T-helper 2 cell (primary cell): Measurements from ENCODE around the gene SBK3.
A peak's percentile ranks its signal among the peaks of the same experiment; 100 is the strongest.
"Not testable (repeated sequence)": the region's sequence is repeated elsewhere in the genome, so short reads cannot be mapped to it uniquely, and the experiment has no call there.

Source experiments
- DNase-seq, 5 experiments: peaks; one replicate each; pipeline versions ENCODE4 v3.0.0 to v3.0.0-alpha.2; 2012 to 2022

SBK3 gene

DNA sequence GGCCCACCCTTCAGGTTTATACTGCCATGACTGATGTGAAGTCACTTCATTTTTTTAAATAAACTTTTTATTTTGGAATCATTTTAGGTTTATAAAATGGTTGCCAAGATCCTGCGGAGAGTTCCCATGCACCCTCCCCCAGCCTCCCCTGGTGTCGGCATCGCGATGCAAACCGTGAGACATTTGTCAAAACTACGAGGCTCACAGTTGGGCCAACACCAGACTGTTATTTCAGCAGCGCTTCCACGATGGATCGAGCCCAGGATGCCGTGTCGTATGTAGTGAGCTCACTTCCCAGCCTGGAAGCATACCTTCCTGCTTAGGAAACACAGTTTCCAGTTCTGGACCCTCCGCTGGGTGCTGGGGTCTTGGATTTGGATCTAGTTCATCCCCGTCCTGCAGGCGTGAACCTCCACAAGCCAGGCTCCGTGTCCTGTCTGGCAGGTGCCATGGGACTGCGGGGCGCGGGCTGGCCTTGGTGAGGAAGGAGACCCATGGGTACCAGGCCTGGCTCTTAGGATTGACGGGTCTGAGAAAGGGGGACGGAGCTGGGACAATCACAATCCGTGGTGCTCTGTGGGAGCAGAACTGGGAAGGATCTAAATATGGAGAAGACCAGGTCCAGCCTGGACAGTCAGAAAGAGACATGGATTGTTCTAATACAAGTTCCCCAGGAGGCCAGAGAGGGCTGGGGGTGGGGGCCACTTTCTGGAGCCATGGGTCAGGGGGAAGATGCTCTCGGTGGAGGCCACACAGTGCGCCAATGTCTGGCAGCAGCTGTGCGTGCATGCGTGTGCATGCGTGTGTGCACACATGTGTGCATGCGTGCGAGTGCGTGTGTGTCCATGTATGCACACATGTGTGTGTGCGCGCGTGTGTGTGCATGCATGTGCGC lies 6.0 kb downstream of the SBK3 start:
- DNase-seq, result no peak

DNA sequence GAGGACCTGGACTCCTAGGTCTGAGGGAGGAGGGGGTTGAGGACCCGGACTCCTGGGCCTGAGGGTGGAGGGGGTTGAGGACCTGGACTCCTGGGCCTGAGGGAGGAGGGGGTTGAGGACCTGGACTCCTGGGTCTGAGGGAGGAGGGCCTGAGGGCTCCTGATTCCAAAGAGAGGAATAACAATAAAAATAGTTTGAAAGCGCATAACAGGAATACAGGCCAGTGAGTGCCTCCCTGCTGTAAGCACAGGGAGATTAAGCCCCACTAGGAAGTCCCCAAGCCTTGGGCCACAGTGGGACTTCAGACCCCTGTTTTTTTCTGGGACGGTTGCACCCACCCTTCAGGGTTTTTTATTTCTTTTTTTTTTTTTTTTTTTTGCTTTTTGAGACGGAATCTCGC lies 7.2 kb downstream of the SBK3 start:
- DNase-seq, result no peak

DNA sequence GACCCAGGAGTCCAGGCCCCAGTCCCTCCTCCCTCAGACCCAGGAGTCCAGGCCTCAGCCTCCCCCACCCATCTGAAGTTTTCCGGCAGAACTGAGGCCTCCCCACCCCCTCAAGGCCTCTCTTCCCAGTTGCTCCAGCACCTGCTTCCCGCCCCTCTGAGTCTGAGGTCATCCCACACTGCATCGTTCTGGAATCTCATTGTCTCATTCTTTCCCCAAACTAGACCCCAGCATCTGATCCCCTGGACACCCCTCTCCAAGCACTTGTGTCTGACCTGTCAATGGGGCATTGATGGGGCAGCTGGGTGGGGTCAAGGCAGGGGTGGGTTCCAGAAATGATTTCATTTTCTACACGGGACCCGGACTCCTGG lies 7.6 kb downstream of the SBK3 start:
- no peak for DNase-seq

DNA sequence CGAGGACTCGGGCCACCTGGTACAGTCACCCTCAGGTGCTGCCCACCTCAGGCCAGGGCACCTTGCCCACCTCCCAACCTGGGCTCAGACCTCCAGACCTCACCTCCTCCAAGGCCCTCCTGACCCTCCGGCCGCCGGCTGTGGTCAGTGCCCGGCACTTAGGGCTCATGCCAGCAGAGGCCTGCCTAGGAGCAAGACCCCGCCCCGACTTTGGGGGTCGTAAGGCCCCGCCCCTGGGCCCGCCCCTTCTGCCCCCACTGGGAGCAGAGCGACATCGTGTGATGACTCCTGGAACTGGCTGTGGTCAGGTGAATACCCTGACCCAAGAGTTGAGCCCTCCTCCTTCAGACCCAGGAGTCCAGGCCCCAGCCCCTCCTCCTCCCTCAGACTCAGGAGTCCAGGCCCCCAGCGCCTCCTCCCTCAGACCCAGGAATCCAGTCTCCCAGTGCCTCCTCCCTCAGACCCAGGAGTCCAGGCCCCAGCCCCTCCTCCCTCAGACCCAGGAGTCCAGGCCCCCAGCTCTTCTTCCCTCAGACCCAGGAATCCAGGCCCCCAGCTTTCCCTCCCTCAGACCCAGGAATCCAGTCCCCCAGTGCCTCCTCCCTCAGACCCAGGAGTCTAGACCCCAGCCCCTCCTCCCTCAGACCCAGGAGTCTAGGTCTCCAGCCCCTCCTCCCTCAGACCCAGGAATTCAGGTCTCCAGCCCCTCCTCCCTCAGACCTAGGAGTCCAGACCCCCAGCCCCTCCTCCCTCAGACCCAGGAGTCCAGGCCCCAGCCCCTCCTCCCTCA lies 8.2 kb downstream of the SBK3 start, which contains the start of gene SBK2:
Gene SBK2 (minus strand): TSS at position 183 of the 790 bp plus-strand sequence. CDS start 839 bp downstream, outside the sequence.
- no peak for DNase-seq

DNA sequence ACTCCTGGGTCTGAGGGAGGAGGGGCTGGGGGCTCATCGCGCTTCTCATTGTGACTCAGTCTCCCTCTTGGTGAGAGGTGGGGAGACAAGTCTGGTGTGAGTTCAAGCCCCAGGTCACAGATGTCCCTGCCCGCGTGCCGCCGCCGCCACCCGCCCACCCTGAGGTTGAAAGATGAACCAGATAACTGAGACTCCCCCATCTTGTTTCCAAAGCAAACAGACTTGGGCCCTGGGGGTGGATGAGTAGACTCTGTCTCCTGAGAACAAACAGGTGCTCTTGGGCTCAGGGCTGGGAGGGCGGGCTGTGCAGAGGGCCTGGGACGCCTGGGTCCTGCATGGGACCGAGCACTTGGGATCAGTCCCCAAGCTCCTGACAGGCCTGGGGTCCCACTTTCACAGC lies 9.0 kb downstream of the SBK3 start:
- DNase-seq, result no peak

DNA sequence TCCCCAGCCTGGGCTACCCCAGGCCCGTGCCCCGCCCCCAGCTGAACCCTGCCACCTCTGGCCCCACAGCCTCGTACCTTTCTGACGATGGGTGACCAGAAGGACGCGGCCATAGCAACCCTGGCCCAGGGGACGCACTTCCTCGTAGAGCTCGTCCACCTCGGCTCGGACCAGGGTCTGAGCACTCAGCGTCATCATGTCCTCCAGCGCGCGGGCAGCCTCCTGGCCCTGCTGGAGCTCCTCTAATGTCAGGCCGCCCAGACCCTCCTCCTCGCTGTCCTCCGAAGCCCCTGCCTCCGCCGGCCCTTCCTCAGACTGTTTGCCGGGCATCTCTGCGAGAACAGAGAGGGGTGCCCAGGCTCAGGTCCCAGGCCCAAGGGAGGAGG lies 9.4 kb downstream of the SBK3 start:
- no peak for DNase-seq

DNA sequence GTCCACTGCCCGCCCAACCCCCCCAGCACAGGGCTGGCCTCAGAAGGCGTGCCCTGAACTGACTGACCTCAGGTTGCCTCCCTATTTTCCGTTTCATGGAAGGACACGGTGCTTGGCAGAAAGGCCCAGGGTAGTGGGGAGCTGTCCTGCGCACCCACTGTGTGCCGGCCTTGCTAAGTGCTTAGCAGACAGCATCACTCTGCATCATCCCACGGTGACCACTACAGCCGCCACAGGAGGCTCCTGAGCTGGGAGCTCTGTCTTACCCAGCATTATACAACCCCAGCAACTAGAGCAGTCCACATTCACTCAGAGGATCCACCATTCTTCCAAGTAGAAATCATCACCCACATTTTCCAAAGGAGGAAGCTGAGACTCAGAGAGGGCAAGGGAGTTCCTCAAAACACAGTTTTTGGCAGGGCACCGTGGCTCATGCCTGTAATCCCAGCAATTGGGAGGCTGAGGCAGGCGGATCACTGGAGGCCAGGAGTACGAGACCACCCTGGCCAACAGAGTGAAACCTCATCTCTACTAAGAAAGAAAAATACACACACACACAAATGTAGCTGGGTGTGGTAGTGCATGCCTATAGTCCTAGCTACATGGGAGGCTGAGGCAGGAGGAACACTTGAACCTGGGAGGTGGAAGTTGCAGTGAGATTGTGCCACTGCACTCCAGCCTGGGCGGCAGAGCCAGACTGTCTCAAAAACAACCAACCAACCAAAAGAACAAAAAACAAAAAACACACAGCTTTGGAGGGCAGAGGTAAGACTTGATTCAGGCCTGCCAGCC lies 10.0 kb downstream of the SBK3 start:
- DNase-seq, result no peak

DNA sequence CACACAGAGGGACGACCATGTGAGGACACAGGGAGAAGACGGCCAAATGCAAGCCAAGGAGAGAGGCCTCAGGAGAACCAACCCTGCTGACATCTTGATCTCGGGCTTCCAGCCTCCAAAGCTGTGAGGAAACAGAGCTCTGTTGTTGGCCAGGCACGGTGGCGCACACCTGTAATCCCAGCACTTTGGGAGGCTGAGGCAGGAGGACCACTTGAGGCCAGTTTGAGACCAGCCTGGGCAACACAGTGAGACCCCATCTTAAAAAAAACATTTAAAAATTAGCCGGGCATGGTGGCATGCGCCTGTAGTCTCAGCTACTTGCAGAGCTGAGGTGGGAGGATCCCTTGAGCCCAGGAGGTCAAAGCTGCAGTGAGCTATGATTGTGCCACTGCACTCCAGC lies 11.1 kb downstream of the SBK3 start:
- not testable (repeated sequence) for DNase-seq

DNA sequence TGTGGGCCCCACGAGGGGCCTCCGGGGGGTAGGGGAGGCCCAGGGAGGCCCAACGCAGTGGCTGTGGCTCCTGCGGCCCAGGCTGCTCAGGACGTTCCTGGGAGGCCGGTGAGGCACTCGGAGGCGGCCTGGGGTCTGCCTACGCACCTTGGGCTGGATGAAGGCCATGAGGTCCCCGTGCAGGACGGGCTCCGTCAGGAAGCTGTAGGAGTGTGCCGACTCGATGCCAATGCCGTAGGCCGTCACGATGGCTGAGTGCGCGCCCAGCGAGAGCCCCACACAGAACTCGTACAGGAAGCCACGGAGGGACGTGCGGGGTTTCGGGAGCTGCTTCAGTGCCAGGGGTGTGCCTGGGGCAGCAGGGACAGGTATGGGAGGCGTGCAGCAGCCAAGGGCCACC lies 14.3 kb downstream of the SBK3 start:
- DNase-seq, result no peak

DNA sequence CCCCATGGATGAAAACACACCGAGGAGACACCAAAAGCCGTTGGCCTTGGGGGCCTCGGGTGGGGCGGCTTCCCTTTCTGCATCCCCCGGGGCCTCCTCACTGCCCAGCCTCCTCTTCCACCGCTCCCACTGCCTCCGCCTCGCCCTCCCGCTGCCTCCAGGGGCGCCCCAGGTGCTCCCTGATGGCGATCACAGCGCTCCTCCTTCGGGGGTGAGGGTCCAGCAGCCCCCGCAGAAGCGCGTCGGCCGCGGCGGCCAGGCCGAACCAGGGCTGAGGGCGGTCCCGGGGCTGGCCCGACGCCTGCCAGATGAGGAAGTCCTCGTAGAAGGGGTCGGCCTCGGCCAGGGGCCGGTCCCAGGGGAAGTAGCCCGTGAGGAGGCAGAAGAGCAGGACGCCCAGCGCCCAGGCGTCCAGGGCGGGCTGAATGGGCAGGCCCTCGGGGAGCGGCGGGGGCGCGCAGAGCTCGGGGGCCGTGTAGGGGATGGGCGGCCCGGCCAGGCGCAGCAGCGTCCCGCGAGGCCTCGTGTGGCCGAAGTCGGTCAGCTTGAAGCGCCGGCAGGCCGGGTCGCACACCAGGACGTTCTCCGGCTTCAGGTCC lies 15.6 kb downstream of the SBK3 start:
- no peak for DNase-seq

DNA sequence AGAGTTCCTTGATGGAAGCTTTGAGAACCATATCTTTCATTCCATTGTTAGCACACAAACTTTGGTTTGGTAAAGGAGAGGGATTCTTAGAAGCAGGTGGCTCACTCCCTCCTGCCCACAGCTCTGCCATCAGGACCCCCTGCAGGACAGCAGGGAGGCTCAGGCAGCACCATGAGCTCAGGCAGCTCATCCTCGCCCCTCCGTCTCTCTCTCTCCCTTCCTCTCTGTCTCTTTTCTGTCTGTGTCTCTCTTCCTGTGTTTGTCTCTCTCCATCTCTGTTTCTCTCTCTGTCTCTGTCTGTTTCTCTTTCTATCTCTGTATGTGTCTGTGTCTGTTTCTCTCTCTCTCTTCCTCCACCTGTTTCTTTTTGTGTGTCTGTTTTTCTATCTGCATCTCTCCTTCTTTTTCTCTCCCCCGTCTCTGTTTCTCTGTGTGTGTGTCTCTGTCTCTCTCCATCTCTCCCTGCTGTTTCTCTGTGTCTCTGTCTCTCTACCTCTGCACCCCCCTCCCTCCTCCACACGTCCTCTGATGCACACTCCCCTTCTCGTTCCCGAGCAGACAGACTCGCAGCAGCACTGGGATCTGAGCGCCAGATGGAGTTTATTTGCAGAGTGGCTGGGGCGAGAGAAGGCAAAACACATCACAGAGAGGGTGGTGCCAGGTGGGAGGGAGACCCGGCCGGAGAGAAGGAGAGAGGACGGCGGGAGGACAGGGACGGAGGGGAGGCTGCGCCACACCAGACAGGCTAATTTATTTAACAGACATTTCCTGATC lies 17.1 kb downstream of the SBK3 start:
- no peak for DNase-seq

DNA sequence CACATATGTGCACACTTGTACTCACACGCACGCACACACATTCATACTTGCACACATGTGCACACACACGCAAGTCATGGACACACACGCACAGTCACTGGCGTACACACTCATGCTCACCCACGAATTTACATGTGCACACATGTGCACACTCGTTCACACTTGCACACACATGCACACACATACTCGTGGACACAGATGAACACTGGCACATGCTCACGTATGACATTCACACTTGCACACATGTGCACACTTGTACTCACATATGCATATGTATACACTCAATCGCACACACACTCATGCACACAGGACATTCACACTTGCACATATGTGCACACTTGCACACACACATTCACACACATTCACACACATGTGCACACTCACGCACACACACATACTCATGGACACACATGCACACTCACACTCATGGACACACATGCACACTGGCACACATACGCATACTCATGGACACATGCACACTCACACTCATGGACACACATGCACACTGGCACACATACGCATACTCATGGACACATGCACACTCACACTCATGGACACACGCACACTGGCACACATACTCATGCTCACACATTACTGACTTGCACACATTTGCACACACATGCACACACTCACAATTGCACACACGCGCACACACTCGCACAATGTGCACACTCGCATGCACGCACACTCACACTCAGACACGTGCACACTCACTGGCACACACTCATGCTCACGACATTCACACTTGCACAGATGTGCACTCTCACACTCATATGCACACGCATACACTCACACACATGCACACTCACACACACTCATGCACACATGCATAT lies 17.9 kb downstream of the SBK3 start:
- no peak for DNase-seq

DNA sequence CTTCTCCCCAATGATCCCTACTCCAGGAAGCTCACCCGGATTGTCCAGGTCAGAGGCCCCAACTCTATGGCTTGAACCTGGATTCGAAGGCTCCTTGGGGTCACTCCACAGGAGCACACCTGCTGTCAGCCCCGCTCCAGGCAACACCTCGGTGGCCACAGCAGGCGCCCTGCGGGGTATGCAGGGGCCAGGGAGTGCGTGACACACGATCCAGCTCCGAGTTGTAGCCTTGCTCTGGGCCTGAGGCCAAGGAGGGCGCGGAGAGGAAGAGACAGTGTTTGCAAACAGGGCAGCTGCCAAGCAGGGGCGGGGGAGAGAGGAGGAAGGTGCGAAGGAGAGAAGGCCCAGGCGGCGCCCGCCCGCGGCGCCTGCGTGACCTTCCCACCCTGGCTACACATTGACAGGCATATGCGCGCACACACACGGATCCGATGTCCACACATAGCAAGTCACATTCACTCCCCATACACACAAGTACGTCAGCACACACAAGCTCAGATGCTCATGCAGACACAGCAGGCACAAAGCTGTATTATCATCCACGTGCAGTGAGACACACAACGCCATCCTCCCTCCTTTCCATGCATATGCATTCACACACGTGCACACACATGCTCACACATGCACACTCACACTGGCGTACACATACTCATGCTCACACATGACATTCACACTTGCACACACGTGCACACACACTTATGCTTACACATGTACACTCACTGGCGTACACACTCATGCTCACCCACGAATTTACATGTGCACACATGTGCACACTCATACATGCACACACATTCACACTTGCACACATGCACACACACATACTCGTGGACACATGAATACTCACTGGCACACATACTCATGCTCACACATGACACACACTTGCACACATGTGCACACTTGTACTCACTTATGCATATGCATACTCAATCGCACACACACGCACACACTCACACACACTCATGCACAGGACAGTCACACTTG lies 18.8 kb downstream of the SBK3 start:
- no peak for DNase-seq

DNA sequence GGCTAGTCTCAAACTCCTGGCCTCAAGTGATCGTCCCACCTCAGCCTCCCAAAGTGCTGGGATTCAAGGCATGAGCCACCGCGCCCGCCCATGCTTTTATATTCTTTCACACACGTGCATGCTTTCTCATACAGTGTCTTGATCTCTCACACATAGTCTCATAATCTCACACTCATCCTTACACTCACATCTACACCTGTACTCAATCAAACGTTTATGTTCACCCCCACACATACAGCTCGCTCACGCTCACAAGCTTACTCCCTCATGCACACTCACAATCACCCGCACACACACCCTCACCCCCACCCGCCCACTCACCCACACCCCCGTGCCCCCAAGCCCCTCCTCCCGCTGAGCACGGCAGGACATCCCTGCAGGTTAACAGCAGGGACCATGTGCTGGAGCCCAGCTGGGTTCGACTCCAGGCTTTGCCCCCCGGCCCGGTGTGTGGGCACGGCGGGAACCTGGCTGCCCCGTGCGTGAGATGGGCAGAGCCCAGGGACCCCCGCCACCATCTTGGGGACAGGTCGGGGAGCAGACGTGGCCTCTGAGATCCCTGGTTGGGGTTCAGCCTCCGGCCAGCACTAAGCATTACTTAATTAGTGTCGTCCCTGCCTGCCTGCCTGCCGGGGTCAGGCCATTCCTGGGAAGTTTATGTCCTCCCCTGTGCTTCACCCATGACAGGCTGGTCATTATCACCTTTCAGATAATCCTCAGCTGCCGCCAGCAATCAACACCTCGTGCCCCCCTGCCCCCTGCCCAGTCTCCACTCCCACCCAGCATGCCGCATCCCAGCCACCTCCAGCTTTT lies 19.8 kb downstream of the SBK3 start:
- DNase-seq, result no peak

DNA sequence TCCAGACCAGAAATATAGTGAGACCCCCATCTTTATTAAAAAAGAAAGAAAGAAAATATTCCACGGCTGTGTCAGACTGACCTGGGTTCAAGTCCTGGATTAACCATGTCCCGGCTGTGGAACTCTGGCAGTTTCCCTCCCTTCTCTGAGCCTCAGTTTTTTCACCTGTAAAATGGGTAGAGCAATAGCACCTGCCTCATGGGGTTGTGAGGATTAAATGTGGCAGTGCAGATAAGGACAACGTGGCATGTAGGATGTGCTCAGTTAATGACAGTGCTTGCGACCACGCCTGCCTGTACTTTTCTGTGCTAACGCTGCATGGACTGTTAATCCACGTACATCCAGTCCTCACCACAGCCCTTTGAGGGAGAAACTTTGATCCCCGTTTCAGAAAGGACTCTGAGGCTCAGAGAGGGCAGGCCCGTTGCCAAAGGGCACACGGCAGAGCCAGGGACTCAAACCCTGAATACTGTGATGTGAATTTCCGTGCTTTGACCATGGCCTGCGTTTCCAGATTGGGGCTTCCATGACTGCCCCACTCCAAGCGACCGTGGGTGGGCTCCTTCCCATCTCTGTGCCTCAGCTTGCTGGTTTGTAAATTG lies 24.6 kb downstream of the SBK3 start:
- DNase-seq, result no peak

DNA sequence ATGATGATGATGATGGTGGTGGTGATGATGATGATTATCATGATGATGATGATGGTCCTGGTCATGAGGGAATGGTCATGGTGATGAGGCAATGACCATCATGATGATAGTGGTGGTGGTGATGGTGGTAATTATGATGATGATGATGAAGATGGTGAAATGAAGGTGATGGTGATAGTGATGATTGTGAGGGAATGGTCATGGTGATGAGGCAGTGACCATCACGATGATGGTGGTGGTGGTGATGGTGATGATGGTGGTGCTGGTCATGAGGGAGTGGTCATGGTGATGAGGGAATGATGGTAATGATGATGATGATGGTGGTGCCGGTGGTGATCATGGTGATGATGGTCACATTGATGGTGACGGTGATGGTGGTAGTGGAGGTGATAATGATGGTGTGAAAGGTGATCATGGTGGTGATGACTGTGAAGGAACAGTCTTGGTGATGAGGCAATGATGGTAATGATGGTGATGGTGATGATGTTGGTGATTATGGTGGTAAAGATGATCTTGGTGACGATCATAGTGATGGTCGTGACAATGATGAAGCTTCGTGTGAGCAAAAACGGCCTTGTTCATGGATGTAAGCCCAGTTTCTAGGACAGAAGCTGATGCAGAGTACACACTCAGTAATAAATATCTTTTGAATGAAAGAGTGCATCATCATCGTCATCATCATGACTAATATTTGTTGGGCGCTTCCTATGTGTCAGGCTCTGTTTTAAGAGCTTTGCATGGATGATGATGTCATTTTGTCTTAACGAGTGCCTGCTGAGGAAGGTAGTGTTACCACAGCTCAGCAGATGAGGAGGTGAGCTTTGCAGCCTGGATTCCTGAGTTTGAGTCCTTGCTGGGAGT lies 25.7 kb downstream of the SBK3 start:
- no peak for DNase-seq

DNA sequence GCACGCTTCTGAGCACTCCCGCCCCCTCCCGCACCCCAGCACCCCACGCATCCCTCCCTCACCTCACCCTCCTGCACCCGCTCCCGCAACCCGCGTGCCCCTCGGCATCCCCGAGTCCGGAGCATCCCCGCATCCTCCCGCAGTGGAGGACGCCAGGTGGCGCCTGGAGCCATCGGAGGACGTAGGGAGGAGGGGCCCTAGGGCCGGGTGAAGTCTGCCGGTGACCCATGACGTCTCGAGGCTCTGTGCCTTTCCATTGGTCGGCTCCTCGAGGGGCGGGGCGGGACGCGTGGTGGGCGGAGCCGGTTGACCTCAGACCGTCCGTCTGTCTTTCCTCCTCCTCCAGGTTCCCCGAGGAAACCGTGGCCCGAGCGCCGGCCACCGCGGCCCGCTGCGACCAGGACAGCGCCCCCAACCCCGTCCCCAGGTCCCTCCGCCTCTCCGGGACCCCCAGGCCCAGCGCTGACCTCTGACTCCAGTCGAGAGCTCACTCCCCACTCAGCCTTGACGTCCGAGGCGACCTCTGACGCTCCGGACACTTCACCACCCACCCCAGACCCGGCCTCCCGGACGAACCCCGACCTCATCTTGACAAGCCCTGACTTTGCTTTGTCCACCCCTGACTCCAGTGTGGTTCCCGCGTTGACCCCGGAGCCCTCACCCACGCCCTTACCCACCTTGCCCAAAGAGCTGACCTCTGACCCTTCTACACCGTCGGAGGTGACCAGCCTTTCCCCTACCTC lies 28.3 kb downstream of the SBK3 start:
- peak; percentile 78 to 90 (median 82) for DNase-seq
